Left renal cortex interstitium (tissue), 4 donors: ENCODE results near the gene LIG1. TPM values are rescaled to one million over a fixed set of nuclear protein-coding genes. Genes with fewer than 3 reads are reported as not detected.

Experiments used
- DNase-seq, 4 donors: peaks; one replicate each; pipeline ENCODE4 v3.0.0-alpha.2; 2013; ENCODE audit warnings: low read depth in 4 of 4, low spot score in 2 of 4, missing footprints in 1 of 4
- polyA plus RNA-seq, 4 donors: library from polyadenylated mRNA; unstranded; fragments of 120-200 nt; gene quantifications; one replicate each; pipeline ENCODE4 v1.2.1, GENCODE V29; 2013; ENCODE audit not compliant: insufficient read length in 4 of 4

LIG1 gene
- polyA plus RNA-seq = 10 to 100 TPM; 50.7 to 87.3 (median 68.4) TPM

- peak; percentile 86 to 92 (median 89) for DNase-seq
These were observed at the start of gene LIG1, which contains the start of gene ZSWIM9 for GRCh38 chr19:48169939-48170803. Gene LIG1, minus strand, starts transcription at chr19:48170344. Its CDS starts 4,778 bp downstream, at chr19:48165566. Gene ZSWIM9, plus strand, starts transcription at chr19:48170680. Its CDS starts 1,123 bp downstream, at chr19:48171803.

- no peak for DNase-seq
These were observed 48.9 kb upstream of the LIG1 start for GRCh38 chr19:48218997-48219396.

- no peak for DNase-seq
These were observed 46.8 kb upstream of the LIG1 start for GRCh38 chr19:48216933-48217332.

GRCh38 chr19:48213959-48214358 lies 43.8 kb upstream of the LIG1 start:
- DNase-seq = no peak

- no peak for DNase-seq
These were observed 39.9 kb upstream of the LIG1 start for GRCh38 chr19:48210005-48210404.

- DNase-seq = no peak
These were observed 36.4 kb upstream of the LIG1 start for GRCh38 chr19:48206397-48207093.

GRCh38 chr19:48203794-48204628 lies 33.9 kb upstream of the LIG1 start:
- peak; percentile 84 to 96 (median 88) for DNase-seq

- DNase-seq = no peak
These were observed 33.2 kb upstream of the LIG1 start for GRCh38 chr19:48203222-48203793.

- no peak for DNase-seq
These were observed 27.0 kb upstream of the LIG1 start for GRCh38 chr19:48196933-48197665.

GRCh38 chr19:48196321-48196763 lies 26.2 kb upstream of the LIG1 start:
- no peak for DNase-seq

GRCh38 chr19:48194844-48195830 lies 25.0 kb upstream of the LIG1 start:
- DNase-seq = no peak

GRCh38 chr19:48194041-48194843 lies 24.1 kb upstream of the LIG1 start:
- no peak for DNase-seq

- no peak for DNase-seq
These were observed 22.6 kb upstream of the LIG1 start for GRCh38 chr19:48192750-48193149.

GRCh38 chr19:48190885-48191284 lies 20.7 kb upstream of the LIG1 start:
- DNase-seq = no peak

GRCh38 chr19:48190288-48190884 lies 20.2 kb upstream of the LIG1 start:
- DNase-seq = no peak

GRCh38 chr19:48186541-48186991 lies 16.4 kb upstream of the LIG1 start:
- DNase-seq = no peak

- no peak for DNase-seq
These were observed 15.9 kb upstream of the LIG1 start for GRCh38 chr19:48186015-48186414.
